Dermis microvascular lymphatic vessel endothelial cell (primary cell): ENCODE data around the gene MGST2. TPM values are rescaled to one million over a fixed set of nuclear protein-coding genes. Genes with fewer than 3 reads are reported as not detected.
"Not testable (repeated sequence)": the region's sequence is repeated elsewhere in the genome, so short reads cannot be mapped to it uniquely, and the experiment has no call there.

ENCODE experiments used
- DNase-seq, 2 donors: peaks; one replicate each; pipeline versions ENCODE4 v3.0.0 to v3.0.0-alpha.2; 2010; ENCODE audit warnings: low read depth in 2 of 2
- total RNA-seq: library from RNA; depleted of rRNA; stranded (reverse); fragments of >200 nt; gene quantifications from 2 replicates; pipeline ENCODE4 v1.2.1, GENCODE V29; 2014

The MGST2 gene
- total RNA-seq, 1 donor from 2014 or later, result 61.4 TPM

- DNase-seq, result no peak
Measured at GRCh38 chr4:139669335-139669734, 3.7 kb downstream of the MGST2 start.

DNA sequence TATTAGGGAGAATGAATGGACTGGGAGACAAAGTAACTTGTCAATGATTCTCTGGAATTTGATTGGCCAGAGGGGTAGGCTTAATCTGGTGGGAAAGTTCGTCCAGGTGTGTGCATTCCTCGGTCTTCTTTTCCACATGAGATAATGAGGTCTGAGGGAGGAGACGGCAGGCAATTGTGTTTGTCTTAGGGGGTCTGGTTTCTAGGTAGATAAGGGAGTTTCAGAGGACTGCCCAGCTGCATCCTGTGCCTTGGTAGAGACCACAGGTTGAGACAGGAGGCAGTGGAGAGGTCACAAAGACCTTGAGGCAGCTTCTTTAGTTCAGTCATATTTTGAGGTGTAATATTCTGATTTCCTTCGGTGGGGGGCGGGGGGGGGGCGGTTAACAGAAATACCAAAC lies 4.3 kb downstream of the MGST2 start:
- DNase-seq, result no peak

GRCh38 chr4:139670775-139671174 lies 5.2 kb downstream of the MGST2 start:
- DNase-seq, result no peak

DNA sequence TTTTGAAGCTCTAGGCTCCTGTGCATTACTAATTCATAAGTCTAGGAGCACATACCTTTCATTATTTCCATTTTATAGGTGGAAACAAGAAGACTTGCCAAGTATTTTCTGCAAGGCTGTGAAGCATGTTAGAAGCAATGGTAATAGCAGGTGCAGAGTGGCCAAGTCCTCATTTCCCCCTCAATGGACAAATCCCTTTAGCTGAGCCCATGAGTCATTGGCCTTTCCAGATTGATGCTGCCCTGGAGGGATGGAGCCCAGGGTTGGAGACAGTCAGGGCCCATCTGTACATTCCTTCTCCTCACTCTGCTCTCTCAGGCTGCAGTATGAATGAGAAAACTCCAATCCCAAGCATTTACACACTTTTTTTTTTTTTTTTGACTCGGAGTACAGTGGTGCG lies 6.6 kb downstream of the MGST2 start:
- DNase-seq, result no peak

GRCh38 chr4:139672732-139673131 lies 7.1 kb downstream of the MGST2 start:
- DNase-seq, result no peak

DNA sequence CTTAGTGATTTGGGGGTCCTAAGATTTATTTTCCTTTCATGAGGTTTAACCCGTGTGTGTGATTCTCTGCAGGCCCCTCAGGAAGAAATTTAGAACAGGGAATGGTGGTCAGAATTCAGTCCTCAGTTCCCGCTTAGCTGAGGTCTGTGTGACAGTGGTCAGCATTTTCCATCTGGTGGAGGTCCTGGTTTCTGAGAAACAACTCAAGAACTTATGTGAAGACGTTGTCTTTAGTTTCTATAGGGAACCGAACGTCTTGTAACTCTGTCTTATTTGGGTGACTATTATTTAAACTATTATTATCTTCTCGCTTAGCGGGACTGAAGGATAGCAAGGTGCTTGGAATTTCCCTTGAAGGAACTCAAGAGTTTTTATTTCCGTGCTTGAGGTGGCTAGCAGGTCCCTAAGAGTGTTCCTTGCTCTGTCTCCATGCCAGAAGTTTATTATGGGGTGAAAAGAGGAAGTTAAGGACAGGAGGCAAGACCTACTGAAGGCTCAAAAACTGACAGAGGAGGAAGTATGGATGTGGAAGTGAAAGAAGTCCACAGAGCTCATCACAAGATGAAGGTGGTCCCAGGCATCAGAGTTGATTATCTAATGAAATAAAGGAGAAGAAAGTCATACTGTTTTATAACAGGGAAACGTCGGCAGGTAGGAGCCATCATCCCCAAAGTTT lies 9.4 kb downstream of the MGST2 start:
- DNase-seq, result no peak

DNA sequence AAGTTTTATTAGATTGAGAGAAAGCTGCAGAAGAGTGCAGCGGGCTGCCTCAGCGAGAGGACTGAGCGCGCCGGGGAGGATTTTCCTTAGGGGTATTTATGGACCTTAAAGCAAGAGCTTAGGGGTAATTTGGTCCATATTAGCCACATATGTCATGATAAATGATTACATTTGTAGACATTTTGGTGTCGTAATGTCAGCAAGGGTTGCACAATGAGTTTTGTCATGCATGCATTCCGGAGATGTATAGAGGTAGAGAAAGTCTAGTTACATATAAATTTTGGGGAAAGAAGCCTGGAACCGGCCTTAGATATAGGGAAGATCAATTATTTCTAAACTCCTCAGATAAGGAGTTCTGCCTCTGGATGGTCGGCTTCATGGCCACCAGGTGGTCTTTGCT lies 10.0 kb downstream of the MGST2 start:
- DNase-seq, result no peak

- no peak for DNase-seq
Measured at GRCh38 chr4:139676365-139676764, 10.7 kb downstream of the MGST2 start.

DNA sequence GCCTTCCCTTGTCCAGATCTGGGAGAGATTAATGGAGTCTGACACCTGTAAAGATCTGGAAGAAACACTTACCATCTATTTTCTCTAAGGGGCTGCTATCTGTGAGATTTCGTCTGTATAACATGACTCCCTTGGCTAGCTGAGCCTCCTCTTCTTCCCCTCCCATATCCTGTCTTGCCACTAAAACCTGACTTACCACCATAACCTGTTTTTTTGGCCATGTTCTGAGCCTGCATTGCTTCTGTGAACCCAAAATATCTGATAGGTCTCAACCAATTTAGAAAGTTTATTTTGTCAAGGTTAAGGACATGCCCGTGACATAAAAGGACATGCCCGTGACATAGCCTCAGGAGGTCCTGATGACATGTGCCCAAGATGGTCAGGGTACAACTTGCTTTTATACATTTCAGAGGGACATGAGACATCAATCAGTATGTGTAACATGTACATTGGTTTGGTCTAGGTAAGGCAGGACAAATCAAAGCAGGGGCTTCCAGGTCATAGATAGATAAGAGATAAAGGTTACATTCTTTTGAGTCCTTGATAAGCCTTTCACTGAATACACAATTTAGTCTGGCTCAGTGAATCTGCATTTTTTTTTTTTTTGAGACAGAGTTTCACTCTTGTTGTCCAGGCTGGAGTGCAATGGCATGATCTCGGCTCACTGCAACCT lies 11.4 kb downstream of the MGST2 start:
- DNase-seq, result no peak

GRCh38 chr4:139682309-139682708 lies 16.7 kb downstream of the MGST2 start:
- DNase-seq, result no peak

DNA sequence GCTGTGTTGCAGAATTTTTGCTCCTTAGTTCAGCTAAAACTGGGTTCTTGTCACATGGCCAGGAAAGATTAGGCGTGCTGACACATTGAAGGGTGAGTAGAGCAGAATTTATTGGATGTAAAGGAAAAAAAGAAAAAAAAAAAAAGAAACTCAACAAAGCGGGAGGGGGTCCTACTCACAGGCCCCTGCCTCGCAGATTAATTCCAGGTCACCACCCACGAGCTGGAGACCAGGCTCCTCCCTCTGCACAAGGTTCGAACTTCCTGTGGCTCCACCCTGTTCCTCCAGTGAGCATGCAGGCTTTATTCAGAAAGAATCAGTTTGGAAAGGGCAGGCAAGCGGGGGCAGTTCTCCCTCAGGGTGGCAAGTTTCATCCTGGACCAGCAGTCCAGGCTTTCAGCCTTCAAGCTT lies 17.1 kb downstream of the MGST2 start:
- no peak for DNase-seq

GRCh38 chr4:139684351-139684750 lies 18.7 kb downstream of the MGST2 start:
- no peak for DNase-seq

DNA sequence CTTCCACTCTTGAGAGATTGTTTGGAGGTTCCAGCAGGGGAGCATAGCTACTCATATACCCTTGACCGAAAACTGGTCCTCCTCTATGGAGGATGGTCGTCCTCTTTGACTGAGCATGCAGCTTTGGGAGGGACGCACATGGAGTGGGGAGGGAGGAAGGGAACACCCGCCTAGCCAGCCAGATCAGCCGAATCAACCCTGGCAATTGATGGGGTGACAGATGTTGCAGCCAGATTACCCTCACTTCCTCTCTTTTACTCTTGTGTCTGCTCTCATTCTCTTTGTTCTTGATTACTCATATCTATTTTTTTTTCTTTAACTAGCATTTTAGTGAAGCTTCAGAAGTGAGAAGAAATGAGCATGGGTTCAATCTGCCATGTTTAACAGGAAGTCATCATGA lies 19.6 kb downstream of the MGST2 start:
- DNase-seq, result peak in 1 of 2 donors; percentile 48

GRCh38 chr4:139686130-139686529 lies 20.5 kb downstream of the MGST2 start:
- DNase-seq, result no peak

- DNase-seq, result no peak
Measured at GRCh38 chr4:139686988-139687387, 21.4 kb downstream of the MGST2 start.

GRCh38 chr4:139689093-139689722 lies 23.6 kb downstream of the MGST2 start:
- no peak for DNase-seq

- DNase-seq, result no peak
Measured at GRCh38 chr4:139690419-139690818, 24.8 kb downstream of the MGST2 start.

DNA sequence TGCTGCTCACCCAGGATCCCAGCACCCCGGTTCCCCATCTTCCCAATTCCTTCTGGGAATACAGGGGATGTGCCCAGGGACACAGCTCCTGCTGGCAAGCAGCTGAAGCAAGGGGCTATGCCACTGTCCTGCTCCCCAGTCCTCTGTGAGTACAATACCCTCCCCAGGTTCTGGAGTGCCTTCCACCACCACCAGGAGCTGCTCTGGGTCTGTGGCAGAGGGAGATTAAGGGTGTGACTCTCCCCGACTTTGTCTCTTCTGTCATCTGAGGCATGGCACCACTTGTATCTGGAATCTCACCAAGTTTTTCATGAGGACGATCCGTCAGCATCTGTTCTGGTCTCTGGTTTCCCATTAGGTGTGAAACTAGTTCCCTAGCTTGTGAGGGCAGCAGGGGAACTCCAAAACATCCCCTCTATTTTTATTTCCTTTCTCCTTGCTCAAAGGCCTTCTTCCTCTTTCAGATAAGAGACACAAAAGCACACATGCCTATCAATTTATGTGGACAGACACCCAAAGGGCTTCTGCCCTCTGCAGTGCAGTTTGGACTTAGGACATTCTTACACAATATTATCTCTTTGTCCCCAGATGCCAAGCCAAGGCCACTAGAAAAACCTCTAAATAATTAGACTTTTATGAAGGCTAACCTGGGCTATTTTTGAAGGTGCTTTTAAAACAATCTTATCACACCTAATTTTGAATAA lies 26.8 kb downstream of the MGST2 start:
- peak in 1 of 2 donors; percentile 7 for DNase-seq

- no peak for DNase-seq
Measured at GRCh38 chr4:139694522-139695107, 29.0 kb downstream of the MGST2 start.

DNA sequence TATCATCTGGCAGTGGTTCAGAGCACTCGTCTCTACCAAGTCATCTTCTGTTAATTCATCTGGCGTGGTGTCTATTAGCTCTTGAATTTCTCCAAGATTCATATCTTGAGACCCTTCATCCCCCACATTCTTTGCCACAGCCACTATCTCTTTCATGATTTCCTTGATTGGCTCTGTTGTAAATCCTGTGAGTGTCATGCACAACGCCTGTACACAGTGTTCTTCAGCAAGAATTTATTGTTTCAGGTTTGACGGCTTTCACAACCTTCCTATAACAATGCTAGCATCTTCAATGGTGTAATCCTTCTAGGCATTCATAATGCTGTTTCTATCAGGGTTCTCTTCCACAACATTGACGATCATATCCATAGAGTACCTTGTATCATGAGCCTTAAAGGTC lies 30.9 kb downstream of the MGST2 start:
- no peak for DNase-seq

GRCh38 chr4:139698167-139698925 lies 32.7 kb downstream of the MGST2 start:
- not testable (repeated sequence) for DNase-seq
